Right atrium auricular region (tissue), 2 donors: ENCODE results near the gene VCX. TPM values are rescaled to one million over a fixed set of nuclear protein-coding genes. Genes with fewer than 3 reads are reported as not detected.
"Not testable (repeated sequence)": the region's sequence is repeated elsewhere in the genome, so short reads cannot be mapped to it uniquely, and the experiment has no call there.

ENCODE experiments used
- DNase-seq: peaks from one replicate; pipeline ENCODE4 v3.0.0-alpha.2; 2019; ENCODE audit warnings: low spot score
- H3K27ac ChIP-seq, 2 donors: fragments of 200-600 bp; sonication (generic); 1 replicate in 1 of 2; 2 replicates in 1 of 2; pipeline ENCODE4 v1.5.1; 2016 to 2019
- H3K27me3 ChIP-seq, 2 donors: fragments of 200-600 bp; sonication (generic); one replicate each; pipeline versions ENCODE4 v1.5.1 to v1.6.0; 2017 to 2019
- H3K36me3 ChIP-seq: fragments of 200-600 bp; sonication (generic); one replicate; pipeline ENCODE4 v1.5.1; 2016
- H3K4me1 ChIP-seq, 2 donors: fragments of 200-600 bp; sonication (generic); one replicate each; pipeline versions ENCODE4 v1.5.1 to v1.6.0; 2017 to 2019
- H3K4me3 ChIP-seq, 2 donors: fragments of 200-600 bp; sonication (generic); 1 replicate in 1 of 2; 2 replicates in 1 of 2; pipeline ENCODE4 v1.5.1; 2017 to 2019; ENCODE audit warnings: mild to moderate bottlenecking in 1 of 2, moderate library complexity in 1 of 2
- H3K9me3 ChIP-seq, 2 donors: fragments of 200-600 bp; sonication (generic); one replicate each; pipeline ENCODE4 v1.5.1; 2019
- total RNA-seq, 2 donors: library from RNA; depleted of rRNA; stranded (reverse); fragments of >200 nt; gene quantifications; one replicate each; pipeline ENCODE4 v1.1.0, GENCODE V29; 2016
- TF ChIP-seq, protein P1 (sequence below), 2 donors: fragments of 200-600 bp; sonication (generic); IDR thresholded peaks; one replicate each; pipeline ENCODE4 v1.5.1; 2019; ENCODE audit warnings: antibody characterized with exemption in 2 of 2

The VCX gene
- total RNA-seq = not detected

DNA sequence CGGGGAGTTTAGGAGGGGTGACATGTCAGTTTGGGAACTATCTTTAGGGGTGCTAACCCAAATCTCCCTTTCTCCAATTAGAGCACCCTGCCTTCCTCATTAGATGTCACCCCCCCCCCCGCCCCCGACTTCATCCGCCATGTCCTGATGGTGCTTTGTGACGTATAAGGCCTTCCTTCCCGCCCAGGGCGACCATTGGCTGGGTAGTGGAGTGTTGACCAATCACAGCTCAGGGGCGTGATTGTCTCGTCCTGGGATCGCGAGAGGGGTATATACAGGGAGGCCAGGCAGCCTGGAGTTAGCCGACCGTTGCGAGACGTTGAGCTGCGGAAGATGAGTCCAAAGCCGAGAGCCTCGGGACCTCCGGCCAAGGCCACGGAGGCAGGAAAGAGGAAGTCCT, at the start of gene VCX:
Gene VCX, plus strand, starts transcription at position 301 of the 400 bp plus-strand sequence. Its CDS starts 33 bp downstream, at position 334.
- not testable (repeated sequence) for H3K9me3 ChIP-seq, H3K4me3 ChIP-seq, DNase-seq, H3K36me3 ChIP-seq, H3K4me1 ChIP-seq, H3K27me3 ChIP-seq, H3K27ac ChIP-seq

DNA sequence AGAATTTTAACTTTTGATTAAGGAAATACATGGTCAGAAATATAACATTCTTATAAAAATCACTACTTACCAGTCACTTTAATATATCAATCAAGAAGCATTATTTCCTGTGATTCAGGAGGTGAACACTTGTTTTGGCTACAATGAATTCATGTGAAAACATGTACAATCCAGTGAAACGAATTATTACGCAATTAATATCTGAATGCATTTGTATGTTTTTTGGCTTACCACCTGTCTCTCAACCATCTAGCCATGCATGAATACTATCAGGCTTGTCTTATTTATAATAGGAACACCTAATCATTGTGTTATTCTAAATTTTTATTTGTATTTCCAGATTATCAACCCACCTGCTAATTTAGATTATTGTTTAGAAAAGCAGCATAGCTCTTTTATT, 44.6 kb upstream of the VCX start:
- DNase-seq = no peak
- H3K4me1 ChIP-seq = no peaks in the 10 kb centered on the region
- no peaks in the 10 kb centered on the region for H3K36me3 ChIP-seq
- no peaks in the 10 kb centered on the region for H3K27me3 ChIP-seq
- TF ChIP-seq, protein P1, sequence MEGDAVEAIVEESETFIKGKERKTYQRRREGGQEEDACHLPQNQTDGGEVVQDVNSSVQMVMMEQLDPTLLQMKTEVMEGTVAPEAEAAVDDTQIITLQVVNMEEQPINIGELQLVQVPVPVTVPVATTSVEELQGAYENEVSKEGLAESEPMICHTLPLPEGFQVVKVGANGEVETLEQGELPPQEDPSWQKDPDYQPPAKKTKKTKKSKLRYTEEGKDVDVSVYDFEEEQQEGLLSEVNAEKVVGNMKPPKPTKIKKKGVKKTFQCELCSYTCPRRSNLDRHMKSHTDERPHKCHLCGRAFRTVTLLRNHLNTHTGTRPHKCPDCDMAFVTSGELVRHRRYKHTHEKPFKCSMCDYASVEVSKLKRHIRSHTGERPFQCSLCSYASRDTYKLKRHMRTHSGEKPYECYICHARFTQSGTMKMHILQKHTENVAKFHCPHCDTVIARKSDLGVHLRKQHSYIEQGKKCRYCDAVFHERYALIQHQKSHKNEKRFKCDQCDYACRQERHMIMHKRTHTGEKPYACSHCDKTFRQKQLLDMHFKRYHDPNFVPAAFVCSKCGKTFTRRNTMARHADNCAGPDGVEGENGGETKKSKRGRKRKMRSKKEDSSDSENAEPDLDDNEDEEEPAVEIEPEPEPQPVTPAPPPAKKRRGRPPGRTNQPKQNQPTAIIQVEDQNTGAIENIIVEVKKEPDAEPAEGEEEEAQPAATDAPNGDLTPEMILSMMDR (IDR thresholded peaks at IDR 0.05) = no peak
- no peak overlapping the region for H3K4me3 ChIP-seq
- no peak overlapping the region for H3K27ac ChIP-seq
- no peaks in the 10 kb centered on the region for H3K9me3 ChIP-seq

DNA sequence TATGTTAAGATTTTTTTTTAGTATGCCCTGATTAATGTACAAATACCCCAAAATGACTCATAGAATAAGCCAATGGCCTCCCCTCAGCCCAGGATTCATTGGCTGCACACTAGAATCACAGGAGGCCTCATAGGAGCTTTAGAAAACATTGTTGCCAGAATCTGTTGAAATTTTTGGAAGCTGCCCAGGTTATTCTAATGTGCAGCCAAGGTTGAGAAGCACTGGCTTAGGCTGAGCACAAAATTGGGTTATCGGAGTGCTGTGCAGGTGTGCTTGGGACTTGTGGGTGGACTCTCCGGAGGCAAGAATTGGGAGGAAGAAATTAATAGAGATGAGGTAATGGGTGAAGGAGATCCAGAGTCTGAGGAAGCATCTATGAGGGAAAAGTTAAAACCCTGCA, 41.3 kb upstream of the VCX start:
- Histone ChIP-seq H3K27me3 (no peaks in the 10 kb centered on the region), H3K36me3 (no peaks in the 10 kb centered on the region), H3K4me3 (no peak overlapping the region), H3K9me3 (no peaks in the 10 kb centered on the region), H3K4me1 (no peaks in the 10 kb centered on the region), H3K27ac (no peak overlapping the region)
- no peak for DNase-seq
- TF ChIP-seq, protein P1 (IDR thresholded peaks at IDR 0.05) = no peak

DNA sequence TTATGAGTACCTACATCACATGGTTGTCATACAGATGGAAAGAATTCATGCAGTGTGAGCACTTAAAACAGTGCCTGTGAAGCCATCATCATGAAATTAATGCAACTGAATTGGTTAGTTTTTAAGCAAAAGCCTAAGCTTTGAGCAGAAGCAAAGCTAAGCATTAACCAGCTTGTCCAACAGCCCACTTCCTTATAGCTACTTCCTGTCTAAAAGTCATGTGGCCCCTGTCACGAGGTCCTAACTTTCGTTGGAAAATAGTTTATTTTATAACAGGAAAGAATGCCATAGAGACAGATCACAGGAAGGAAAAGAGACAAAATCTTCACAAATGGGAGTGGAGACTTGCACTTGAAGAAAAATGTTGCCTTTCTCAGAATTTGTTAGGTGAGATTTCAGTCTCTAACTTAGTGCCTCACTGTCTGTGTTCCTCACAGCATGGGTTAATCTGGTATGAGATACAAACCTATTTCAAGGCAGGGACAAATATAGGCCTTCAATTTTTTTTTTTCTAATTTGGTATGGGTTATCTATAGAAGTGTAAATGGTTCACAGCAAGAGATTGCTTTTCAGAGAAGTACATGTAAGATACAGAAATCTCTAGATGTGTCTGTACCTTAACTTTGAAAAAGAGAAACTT, 27.7 kb upstream of the VCX start:
- no peaks in the 10 kb centered on the region for H3K4me1 ChIP-seq
- no peak overlapping the region for H3K4me3 ChIP-seq
- peaks cover 0 to 6% of the 10 kb centered on the region in 2 donors for H3K9me3 ChIP-seq
- no peak for DNase-seq
- H3K36me3 ChIP-seq = no peaks in the 10 kb centered on the region
- no peaks in the 10 kb centered on the region for H3K27me3 ChIP-seq
- TF ChIP-seq, protein P1 (IDR thresholded peaks at IDR 0.05) = no peak
- H3K27ac ChIP-seq = no peak overlapping the region

DNA sequence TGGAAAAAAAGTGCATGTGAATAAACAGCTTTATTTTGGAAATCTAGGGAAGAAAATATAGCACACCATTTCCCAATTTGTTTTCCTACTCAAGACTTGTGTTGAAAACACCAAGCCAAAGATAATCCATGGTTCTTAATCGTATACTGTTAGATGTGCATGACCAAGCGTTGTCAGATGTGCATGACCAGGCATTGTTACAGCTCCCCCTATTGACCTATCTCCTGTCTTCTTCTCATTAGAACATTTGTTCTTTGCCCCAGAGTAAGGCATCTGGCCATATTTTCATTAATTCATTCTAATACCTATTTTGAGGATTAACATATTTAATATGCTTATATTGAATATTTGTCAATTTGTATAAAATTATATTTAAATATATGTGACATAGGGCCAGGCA, 14.4 kb upstream of the VCX start:
- TF ChIP-seq, protein P1 (IDR thresholded peaks at IDR 0.05) = no peak

DNA sequence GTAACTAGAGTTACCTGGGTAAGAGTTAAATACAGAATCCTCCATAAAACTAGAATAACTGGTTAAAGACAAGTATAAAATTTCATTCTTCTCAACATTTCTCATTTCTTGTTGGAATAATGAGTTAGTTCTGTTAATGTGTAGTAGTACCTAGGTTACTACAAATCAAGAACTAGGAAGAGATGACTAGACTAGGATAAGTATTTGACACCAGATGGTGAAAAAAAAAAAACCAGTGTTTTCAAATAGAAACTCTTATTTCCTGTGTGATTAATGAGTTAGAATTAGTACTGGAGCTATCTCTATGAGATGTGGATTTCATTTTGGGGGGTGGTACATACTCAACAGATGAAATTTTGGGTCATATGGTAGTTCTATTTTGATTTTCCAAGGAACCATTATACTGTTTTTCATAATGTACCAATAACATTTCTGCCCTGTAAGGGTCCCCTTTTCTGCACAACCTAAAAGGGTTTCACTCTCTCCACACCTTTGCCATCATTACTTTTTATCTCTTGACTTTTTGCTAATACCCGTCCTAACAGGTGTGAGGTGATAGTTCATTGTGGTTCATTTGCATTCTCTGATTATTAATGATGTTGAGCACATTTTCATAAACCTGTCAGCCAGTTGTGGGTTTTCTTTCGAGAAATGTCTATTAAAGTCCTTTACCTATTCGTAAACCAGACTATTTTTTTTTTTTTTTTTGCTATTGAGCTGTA, 1.7 kb upstream of the VCX start:
- no peaks in the 10 kb centered on the region for H3K27me3 ChIP-seq
- no peak for DNase-seq
- TF ChIP-seq, protein P1 (IDR thresholded peaks at IDR 0.05) = no peak
- no peak overlapping the region for H3K27ac ChIP-seq
- H3K36me3 ChIP-seq = no peaks in the 10 kb centered on the region
- H3K9me3 ChIP-seq = no peaks in the 10 kb centered on the region
- H3K4me3 ChIP-seq = no peak overlapping the region
- no peaks in the 10 kb centered on the region for H3K4me1 ChIP-seq

More for the DNA sequence above, 14.4 kb upstream of the VCX start:
- Histone ChIP-seq H3K4me1 (no peaks in the 10 kb centered on the region), H3K4me3 (no peak overlapping the region), H3K36me3 (no peaks in the 10 kb centered on the region), H3K27me3 (no peaks in the 10 kb centered on the region), H3K9me3 (no peaks in the 10 kb centered on the region), H3K27ac (no peak overlapping the region)
- no peak for DNase-seq
